ENCODE results near the gene IL15.

IL15 gene

GRCh38 chr4:141757287-141757686 is 120.9 kb downstream of the IL15 start:
- no peak for DNase-seq (ENCODE audit: extremely low read depth, low read depth)
- TF ChIP-seq, protein P1, sequence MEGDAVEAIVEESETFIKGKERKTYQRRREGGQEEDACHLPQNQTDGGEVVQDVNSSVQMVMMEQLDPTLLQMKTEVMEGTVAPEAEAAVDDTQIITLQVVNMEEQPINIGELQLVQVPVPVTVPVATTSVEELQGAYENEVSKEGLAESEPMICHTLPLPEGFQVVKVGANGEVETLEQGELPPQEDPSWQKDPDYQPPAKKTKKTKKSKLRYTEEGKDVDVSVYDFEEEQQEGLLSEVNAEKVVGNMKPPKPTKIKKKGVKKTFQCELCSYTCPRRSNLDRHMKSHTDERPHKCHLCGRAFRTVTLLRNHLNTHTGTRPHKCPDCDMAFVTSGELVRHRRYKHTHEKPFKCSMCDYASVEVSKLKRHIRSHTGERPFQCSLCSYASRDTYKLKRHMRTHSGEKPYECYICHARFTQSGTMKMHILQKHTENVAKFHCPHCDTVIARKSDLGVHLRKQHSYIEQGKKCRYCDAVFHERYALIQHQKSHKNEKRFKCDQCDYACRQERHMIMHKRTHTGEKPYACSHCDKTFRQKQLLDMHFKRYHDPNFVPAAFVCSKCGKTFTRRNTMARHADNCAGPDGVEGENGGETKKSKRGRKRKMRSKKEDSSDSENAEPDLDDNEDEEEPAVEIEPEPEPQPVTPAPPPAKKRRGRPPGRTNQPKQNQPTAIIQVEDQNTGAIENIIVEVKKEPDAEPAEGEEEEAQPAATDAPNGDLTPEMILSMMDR (IDR thresholded peaks at IDR 0.05; ENCODE audit: low read depth, low read length) = no peak

DNA sequence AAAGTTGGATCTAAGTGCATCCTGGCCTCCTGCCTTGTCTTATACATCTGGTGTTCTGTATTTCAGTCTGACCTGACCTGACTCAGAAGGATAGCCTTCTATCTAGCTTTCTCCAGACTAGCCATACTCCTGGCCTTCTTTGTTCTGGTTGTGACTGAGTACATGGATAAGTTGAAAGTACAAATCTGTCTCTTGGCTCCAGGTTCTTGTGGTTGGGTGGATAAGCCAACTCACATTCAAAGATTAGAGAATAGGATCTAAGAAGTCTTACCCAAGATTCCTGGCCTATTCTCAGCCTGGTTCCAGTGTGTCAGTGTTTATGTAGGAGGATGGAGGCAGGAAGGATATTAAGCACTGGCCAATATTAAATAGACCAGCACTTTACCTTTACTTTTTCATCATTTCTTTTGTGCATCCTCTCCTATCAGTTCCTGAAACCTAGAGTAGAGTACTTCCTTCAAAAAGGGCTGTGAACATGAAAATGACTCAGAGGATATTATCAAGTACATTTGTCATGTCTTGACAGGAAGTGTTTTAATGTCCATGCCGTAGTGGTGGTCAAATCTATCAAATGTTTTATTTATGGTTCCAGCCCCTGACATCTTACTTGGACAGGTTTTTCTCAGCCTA is 123.5 kb downstream of the IL15 start:
- TF ChIP-seq, protein P1 (IDR thresholded peaks at IDR 0.05; ENCODE audit: low read depth, low read length) = no peak
- no peak for DNase-seq (ENCODE audit: extremely low read depth, low read depth)

- DNase-seq (ENCODE audit: extremely low read depth, low read depth) = no peak
- TF ChIP-seq, protein P1 (IDR thresholded peaks at IDR 0.05; ENCODE audit: low read depth, low read length) = no peak
Observed at GRCh38 chr4:141761926-141762325, 125.5 kb downstream of the IL15 start.

- DNase-seq (ENCODE audit: extremely low read depth, low read depth) = no peak
- TF ChIP-seq, protein P1 (IDR thresholded peaks at IDR 0.05; ENCODE audit: low read depth, low read length) = no peak
Observed at GRCh38 chr4:141763374-141763773, 127.0 kb downstream of the IL15 start.

GRCh38 chr4:141768954-141769353 is 132.6 kb downstream of the IL15 start:
- DNase-seq (ENCODE audit: extremely low read depth, low read depth) = peak; percentile 41
- TF ChIP-seq, protein P1 (IDR thresholded peaks at IDR 0.05; ENCODE audit: low read depth, low read length) = no peak

GRCh38 chr4:141771889-141772830 is 135.8 kb downstream of the IL15 start:
- DNase-seq (ENCODE audit: extremely low read depth, low read depth) = no peak
- TF ChIP-seq, protein P1 (IDR thresholded peaks at IDR 0.05; ENCODE audit: low read depth, low read length) = no peak

DNA sequence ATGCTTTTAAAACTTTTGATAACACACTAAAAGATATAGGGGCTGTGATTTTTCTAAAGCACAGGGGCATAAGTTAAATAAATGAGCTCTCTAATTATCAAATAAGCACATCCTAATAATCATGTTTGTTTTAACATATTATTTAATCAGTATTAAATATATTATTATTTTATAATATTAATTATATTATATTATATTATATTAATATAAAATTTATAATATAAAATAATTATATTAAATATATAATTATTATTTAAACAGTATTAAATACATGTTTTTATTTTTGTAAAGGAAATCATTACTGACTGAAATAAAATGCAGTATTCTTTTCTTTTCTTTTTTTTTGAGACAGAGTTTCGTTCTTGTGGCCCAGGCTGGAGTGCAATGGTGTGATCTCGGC is 136.5 kb downstream of the IL15 start:
- no peak for DNase-seq (ENCODE audit: extremely low read depth, low read depth)

More for the DNA sequence above, 136.5 kb downstream of the IL15 start:
- TF ChIP-seq, protein P1 (IDR thresholded peaks at IDR 0.05; ENCODE audit: low read depth, low read length) = no peak
